CD4-positive, alpha-beta T cell treated with Interleukin-2 at 100 ng/mL for 4 hours (primary cell): ENCODE data around the gene OR4D9.
"Not testable (repeated sequence)": the region's sequence is repeated elsewhere in the genome, so short reads cannot be mapped to it uniquely, and the experiment has no call there.

Experiments
- DNase-seq: peaks from one replicate; pipeline ENCODE4 v3.0.0-alpha.2; 2020; ENCODE audit warnings: low spot score

OR4D9 gene

DNA sequence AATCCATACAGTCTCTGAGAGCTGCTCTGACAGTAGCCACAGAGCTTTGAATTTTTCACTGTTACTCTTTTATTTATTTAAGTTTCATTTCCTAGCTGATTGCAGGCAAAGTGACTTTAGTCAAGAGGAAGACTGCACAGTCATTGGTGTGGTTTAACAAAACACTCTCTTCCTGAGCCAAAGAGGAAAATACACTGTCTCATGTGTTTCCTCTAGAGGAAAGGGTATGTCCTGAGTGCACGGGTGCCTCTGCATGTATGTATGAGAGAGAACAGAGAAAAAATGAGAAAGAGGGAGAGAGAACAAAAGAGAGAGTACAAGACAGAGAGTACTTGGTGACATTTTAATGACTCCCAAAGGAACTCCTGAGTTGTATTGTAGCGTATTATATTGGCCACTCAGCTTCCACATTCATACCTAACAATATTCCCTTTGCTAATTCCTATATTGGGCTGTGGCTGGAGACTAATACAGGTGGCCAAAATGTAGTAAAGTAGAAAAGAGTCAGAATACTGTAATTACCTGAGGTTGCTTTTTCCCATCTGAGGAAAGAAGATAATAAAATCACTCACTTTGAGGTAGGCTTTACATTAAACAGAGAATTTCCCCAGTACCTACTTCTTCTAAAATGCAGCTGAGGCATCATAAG is at the start of gene OR4D9:
Gene OR4D9, plus strand, starts transcription at position 599 of the 649 bp plus-strand sequence. CDS start 3,374 bp downstream, outside the sequence.
- no peak for DNase-seq

GRCh38 chr11:59463190-59463641 is 48.1 kb upstream of the OR4D9 start:
- DNase-seq, result no peak

DNA sequence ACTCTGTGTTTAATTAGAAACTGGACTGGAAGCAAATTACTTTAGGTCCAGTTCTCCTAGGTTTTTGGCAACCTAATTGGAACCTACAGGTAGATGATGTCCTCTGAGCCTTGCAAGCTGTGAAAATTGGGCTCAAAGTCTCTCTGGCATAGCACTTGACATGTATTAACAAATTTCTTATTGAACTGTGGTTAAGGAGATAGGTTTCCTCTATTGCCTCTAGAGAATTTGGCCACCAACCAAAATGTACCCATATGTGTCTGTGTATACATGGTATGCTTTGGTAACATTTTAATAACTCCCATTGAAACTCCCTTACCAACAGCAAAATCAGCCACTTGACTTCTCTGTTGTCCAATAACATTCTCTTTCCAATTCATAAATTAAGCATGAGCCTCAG is 38.3 kb upstream of the OR4D9 start, which contains the start of gene OR4D10:
Gene OR4D10, plus strand, starts transcription at position 301 of the 400 bp plus-strand sequence. CDS start 4,115 bp downstream, outside the sequence.
- no peak for DNase-seq

- no peak for DNase-seq
These were observed 36.2 kb upstream of the OR4D9 start for GRCh38 chr11:59475176-59475575.

- no peak for DNase-seq
These were observed 31.4 kb upstream of the OR4D9 start for GRCh38 chr11:59479906-59480305.

DNA sequence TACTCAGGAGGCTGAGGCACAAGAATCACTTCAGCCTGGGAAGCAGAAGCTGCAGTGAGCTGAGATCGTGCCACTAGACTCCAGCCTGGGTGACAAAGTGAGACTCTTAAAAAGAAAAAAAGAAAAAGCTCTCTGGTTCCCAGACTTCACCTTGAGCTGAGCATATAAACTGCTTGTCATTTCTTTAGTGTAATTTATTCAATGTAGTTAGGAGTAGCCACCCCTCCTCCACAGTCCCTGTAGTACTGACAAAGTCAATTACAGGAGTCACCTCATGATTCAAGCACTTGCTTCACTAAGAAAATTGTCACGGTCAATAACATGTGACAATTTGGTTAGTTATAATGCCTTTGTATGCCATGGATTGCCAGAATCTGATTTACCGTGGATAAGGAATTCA is 31.0 kb upstream of the OR4D9 start:
- no peak for DNase-seq

DNA sequence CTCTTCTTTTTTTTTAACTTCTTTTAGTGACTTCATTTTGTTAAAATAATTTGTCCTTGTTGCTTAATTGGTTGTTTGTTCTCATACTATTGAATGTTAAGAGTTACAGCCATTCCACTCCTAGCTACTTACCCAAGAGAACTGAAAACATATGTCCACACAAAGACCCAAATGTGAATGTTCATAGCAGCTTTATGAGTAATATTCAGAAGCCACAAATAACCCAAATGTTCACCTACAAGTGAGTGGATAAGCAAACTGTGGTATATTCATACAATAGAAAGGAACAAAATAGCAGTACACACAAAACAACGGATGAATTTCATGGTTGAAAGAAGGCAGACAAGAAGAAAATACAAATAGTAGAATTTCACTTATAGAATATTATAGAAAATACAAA is 9.4 kb upstream of the OR4D9 start:
- DNase-seq, result no peak

- DNase-seq, result no peak
These were observed 8.1 kb upstream of the OR4D9 start, which contains the start of gene OR4D11 for GRCh38 chr11:59503276-59503675. Gene OR4D11 (plus strand): TSS chr11:59503576. CDS start chr11:59503576, 0 bp downstream.

GRCh38 chr11:59511675-59512074 is 336 bp downstream of the OR4D9 start:
- no peak for DNase-seq

DNA sequence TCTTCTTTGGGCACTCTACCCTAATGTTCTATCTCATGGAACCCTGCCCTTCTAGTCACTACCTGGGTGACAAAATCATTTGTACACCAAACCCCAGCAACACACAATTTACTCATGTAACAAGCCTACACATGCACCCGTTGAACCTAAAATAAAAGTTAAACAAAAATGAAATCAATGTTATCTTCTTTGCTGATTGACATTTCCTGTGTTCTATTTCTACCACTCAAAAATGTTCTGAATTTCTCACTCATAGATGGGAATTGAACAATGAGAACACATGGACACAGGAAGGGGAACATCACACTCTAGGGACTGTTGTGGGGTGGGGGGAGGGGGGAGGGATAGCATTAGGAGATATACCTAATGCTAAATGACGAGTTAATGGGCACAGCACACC is 8.8 kb downstream of the OR4D9 start:
- DNase-seq, result not testable (repeated sequence)

GRCh38 chr11:59520741-59521140 is 9.4 kb downstream of the OR4D9 start:
- DNase-seq, result no peak

GRCh38 chr11:59523541-59523940 is 12.2 kb downstream of the OR4D9 start:
- no peak for DNase-seq

- DNase-seq, result no peak
These were observed 17.4 kb downstream of the OR4D9 start for GRCh38 chr11:59528711-59529110.

DNA sequence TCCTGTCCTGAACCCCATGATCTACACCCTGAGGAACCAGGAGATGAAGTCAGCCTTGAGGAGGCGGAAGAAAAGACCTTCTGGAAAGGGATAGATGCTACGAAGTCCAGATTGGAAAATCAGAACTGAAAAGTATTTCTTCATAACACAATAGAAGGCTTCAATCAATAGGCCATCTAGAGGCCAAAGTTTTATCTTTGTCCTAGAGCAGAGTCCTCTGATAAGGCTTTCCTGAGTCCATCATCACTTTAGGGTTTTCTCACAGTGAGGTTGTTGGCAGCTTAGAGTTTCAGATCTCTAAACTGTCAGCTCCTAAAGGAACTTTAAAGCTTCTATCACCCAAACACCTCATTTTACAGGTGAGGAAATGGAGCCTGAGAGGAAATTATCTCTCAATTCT is 21.3 kb downstream of the OR4D9 start:
- DNase-seq, result no peak

- no peak for DNase-seq
These were observed 23.3 kb downstream of the OR4D9 start for GRCh38 chr11:59534676-59535075.

DNA sequence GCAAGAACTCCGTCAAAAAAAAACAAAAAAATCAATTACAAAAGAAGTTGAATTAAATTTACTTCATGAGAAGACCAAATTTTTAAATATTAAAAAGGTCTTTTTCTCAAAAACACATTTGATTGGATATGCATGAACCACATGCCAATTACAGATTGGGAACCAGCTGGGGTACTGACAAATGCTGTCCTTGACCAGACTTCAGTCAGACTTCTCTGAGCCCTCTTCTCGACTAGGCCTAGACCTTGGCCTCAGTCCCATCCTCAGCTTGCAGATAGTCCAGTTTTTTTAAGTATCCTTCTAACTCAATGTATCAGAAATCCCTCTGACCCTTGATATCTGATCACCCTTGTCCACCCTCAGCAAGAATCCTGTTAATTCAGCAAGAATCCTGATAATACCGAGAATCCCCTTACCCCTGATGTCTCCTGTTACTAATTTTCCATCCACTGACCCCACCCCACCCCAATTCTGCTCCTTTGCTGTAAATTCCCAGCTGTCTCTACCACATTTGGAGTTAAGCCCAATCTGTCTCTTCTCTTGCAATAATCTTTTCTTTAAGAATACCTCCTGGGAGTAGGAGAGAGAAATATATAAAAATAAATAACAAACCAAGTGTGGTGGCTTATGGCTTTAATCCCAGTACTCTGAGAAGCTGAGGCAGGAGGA is 30.9 kb downstream of the OR4D9 start:
- DNase-seq, result no peak

DNA sequence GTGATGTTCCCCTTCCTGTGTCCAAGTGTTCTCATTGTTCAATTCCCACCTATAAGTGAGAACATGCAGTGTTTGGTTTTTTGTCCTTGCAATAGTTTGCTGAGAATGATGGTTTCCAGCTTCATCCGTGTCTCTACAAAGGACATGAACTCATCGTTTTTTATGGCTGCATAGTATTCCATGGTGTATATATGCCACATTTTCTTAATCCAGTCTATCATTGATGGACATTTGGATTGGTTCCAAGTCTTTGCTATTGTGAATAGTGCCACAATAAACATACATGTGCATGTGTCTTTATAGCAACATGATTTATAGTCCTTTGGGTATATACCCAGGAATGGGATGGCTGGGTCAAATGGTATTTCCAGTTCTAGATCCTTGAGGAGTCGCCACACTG is 32.4 kb downstream of the OR4D9 start:
- DNase-seq, result not testable (repeated sequence)

GRCh38 chr11:59544869-59545178 is 33.5 kb downstream of the OR4D9 start:
- DNase-seq, result no peak

GRCh38 chr11:59545179-59546020 is 34.1 kb downstream of the OR4D9 start:
- no peak for DNase-seq

DNA sequence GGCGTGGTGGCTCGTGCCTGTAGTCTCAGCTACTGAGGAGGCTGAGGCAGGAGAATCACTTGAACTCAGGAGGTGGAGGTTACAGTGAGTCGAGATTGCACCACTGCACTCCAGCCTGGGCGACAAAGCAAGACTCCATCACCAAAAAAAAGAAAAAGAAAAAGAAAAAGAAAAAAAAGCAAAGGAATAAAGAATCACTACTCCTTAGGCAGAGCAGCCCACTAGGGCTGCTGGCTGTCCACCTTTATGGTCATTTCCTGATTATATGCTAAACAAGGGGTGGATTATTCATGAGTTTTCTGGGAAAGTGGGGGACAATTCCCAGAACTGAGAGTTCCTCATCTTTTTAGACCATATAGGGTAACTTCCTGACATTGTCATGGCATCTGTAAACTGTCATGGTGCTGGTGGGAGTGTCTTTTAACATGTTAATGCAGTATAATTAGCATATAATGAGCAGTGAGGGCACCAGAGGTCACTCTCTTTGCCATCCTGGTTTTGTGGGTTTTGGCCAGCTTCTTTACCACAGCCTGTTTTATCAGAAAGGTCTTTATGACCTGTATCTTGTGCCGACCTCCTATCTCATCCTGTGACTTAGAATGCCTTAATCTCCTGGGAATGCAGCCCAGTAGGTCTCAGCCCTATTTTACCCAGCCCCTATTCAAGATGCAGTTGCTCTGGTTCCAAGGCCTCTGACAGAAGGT is 36.4 kb downstream of the OR4D9 start:
- DNase-seq, result not testable (repeated sequence)

DNA sequence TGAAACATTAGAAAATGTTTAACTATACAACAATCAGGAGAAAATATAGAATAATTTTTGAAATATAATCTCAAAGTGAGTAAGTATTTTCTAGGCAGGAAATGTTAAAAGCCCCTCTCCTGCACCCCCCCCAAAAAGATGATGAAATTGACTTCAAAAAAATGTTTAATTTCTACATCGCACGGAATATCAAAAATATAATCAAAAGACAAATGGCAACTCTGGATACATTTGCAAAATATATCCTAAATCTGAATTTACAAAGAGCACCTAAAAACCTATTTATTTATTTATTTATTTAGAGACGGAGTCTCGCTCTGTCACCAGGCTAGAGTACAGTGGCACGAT is 36.9 kb downstream of the OR4D9 start:
- DNase-seq, result no peak

DNA sequence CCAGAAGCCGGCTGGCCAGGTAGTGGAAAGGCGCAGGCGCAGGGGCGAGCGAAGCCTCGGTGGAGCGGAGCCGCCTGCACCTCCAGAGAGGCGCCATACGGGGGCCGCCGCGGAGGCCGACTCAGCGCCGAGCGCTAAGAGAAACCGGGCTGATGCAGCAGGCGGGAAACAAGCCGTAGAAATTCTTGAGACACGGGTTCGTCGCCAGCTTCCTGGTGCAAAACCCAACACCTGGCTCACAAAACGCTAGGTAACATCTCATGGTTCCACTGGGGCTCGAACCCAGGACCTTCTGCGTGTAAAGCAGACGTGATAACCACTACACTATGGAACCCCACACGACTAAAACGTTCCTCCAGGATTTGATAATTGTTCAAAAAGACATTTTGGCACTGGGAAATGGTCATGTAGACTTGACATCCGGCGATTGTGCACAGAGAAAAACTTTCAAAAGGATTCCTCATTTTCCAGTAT is 39.1 kb downstream of the OR4D9 start:
- DNase-seq, result peak; percentile 86
